Measurements from ENCODE around the gene CD48.

DNA sequence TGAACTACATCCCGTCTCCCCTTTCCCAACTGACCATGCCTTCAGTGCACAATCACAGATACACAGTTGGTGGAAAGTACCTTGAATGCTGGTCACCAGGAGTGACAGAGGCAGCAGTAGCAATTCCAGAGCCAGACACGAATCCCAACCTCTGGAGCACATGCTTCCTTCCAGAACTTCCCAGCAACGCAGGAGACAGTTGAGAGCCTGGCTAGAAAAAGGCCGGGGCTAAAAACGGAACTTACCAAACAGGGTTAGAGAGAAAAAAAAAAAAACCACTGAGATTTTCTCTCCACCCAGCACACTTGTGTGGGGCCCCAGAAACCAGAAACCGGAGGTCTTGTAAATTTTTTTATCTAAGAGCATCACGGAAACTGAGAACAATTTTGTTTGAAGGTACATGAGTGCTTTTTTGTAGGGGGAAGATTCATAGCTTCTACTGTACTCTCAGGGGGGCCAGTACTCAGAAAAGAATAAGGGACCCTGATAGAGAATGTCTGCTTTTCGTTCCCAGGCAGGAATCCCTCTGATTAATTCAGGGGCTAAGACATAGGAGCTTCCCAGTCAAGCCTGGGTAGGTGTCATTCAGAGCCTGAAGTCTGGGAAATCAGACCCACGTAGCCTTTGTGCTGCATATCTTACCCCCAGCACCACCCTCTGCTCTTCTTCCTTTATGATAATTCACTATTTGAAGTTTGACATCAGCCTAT lies at the start of gene CD48:
- TF ChIP-seq, protein P1, sequence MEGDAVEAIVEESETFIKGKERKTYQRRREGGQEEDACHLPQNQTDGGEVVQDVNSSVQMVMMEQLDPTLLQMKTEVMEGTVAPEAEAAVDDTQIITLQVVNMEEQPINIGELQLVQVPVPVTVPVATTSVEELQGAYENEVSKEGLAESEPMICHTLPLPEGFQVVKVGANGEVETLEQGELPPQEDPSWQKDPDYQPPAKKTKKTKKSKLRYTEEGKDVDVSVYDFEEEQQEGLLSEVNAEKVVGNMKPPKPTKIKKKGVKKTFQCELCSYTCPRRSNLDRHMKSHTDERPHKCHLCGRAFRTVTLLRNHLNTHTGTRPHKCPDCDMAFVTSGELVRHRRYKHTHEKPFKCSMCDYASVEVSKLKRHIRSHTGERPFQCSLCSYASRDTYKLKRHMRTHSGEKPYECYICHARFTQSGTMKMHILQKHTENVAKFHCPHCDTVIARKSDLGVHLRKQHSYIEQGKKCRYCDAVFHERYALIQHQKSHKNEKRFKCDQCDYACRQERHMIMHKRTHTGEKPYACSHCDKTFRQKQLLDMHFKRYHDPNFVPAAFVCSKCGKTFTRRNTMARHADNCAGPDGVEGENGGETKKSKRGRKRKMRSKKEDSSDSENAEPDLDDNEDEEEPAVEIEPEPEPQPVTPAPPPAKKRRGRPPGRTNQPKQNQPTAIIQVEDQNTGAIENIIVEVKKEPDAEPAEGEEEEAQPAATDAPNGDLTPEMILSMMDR (IDR thresholded peaks at IDR 0.05), result no peak
- TF ChIP-seq POLR2A (IDR thresholded peaks at IDR 0.05) (no peak), POLR2AphosphoS5 (IDR thresholded peaks at IDR 0.05) (no peak)
